ENCODE measurements around the gene DPM3. TPM values are rescaled to one million over a fixed set of nuclear protein-coding genes. Genes with fewer than 3 reads are reported as not detected.

The DPM3 gene
- total and polyA plus RNA-seq, 2 of the 13 experiments (the other 11 are each of a cell fraction or from before 2014, with no cell fraction given) = 23.2 to 53.4 TPM

DNA sequence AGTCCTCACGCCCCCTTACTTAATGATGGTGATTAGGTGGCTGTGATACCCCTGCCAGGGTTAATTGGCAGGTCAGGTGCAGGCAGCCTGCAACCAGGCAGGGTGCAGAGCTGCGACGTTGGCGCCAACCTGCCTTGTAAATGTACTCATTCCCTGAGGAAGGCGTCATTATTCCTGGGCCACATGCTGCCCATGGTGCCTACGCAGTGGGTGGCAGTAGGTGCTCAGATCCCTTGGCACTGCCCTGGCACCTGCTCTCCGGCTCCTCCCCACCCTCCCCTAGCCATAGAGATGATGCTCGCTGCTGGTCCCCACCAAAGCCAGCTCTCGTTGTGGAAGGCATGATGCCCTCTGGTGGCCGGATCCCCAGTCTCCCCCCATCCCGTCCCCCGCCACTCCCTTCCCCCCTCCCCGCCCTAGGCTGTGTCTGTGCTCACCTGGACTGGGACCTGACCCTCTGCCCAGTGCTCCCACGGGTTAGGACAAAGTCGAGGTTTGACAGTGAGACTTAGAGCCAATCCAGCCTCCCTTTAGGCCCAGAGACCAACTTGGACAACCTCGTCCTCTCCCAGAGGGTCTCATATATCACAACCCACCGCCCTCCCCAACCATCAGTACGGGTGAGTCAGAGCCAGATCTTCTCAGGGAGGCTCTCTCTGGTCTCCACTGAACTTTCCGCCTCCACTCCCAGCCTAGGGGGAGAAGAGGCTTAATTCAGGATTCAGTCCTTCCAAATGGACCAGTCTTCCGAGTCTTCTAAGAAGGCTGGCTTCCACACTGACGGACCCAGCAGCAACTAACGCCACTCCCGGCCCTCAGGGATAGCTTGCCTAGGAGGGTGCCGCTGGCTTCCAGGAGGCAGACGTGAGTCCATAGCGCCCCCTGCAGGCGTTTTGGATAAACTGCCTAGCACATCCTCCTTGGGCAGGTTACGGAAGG, 27.1 kb upstream of the DPM3 start (continued):
- TF ChIP-seq ZMYM3 (CRISPR knock-in tag; IDR thresholded peaks at IDR 0.05) = no peak; the same call in 1 of the 2 replicates
- TF ChIP-seq RORA (CRISPR knock-in tag; IDR thresholded peaks at IDR 0.05) = no peak
- TF ChIP-seq ZNF879 (CRISPR knock-in tag; IDR thresholded peaks at IDR 0.05) = no peak
- no peak for TF ChIP-seq CREM (IDR thresholded peaks at IDR 0.05)
- TF ChIP-seq CREM (CRISPR knock-in tag; IDR thresholded peaks at IDR 0.05) = no peak
- TF ChIP-seq, protein P1, sequence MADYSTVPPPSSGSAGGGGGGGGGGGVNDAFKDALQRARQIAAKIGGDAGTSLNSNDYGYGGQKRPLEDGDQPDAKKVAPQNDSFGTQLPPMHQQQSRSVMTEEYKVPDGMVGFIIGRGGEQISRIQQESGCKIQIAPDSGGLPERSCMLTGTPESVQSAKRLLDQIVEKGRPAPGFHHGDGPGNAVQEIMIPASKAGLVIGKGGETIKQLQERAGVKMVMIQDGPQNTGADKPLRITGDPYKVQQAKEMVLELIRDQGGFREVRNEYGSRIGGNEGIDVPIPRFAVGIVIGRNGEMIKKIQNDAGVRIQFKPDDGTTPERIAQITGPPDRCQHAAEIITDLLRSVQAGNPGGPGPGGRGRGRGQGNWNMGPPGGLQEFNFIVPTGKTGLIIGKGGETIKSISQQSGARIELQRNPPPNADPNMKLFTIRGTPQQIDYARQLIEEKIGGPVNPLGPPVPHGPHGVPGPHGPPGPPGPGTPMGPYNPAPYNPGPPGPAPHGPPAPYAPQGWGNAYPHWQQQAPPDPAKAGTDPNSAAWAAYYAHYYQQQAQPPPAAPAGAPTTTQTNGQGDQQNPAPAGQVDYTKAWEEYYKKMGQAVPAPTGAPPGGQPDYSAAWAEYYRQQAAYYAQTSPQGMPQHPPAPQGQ (CRISPR knock-in tag; IDR thresholded peaks at IDR 0.05; ENCODE audit: borderline replicate concordance) = no peak
- 0 out of 2 replicates have a peak, but pooled peaks have one; percentile 12 for TF ChIP-seq FOXO1 (CRISPR knock-in tag; IDR thresholded peaks at IDR 0.05)
- TF ChIP-seq FOXP1 (IDR thresholded peaks at IDR 0.05) = no peak
- no peak for TF ChIP-seq FOXP1 (CRISPR knock-in tag; IDR thresholded peaks at IDR 0.05)
- TF ChIP-seq CC2D1A (CRISPR knock-in tag; IDR thresholded peaks at IDR 0.05) = no peak
- no peak for TF ChIP-seq ZIK1 (CRISPR knock-in tag; IDR thresholded peaks at IDR 0.05; ENCODE audit: borderline replicate concordance, low read depth)
- TF ChIP-seq RCOR2 (CRISPR knock-in tag; IDR thresholded peaks at IDR 0.05) = no peak
- TF ChIP-seq ZNF709 (CRISPR knock-in tag; IDR thresholded peaks at IDR 0.05) = no peak
- TF ChIP-seq, protein P2, sequence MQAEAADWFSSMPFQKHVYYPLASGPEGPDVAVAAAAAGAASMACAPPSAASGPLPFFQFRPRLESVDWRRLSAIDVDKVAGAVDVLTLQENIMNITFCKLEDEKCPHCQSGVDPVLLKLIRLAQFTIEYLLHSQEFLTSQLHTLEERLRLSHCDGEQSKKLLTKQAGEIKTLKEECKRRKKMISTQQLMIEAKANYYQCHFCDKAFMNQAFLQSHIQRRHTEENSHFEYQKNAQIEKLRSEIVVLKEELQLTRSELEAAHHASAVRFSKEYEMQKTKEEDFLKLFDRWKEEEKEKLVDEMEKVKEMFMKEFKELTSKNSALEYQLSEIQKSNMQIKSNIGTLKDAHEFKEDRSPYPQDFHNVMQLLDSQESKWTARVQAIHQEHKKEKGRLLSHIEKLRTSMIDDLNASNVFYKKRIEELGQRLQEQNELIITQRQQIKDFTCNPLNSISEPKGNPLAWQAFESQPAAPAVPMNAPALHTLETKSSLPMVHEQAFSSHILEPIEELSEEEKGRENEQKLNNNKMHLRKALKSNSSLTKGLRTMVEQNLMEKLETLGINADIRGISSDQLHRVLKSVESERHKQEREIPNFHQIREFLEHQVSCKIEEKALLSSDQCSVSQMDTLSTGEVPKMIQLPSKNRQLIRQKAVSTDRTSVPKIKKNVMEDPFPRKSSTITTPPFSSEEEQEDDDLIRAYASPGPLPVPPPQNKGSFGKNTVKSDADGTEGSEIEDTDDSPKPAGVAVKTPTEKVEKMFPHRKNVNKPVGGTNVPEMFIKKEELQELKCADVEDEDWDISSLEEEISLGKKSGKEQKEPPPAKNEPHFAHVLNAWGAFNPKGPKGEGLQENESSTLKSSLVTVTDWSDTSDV (CRISPR knock-in tag; IDR thresholded peaks at IDR 0.05) = no peak
- TF ChIP-seq ZFP62 (CRISPR knock-in tag; IDR thresholded peaks at IDR 0.05) = no peak
- TF ChIP-seq ZNF296 (CRISPR knock-in tag; conservative IDR thresholded peaks at IDR 0.05) = no peak
- TF ChIP-seq ZNF543 (CRISPR knock-in tag; IDR thresholded peaks at IDR 0.05) = no peak
- no peak for TF ChIP-seq ATF7 (IDR thresholded peaks at IDR 0.05)
- no peak for TF ChIP-seq ATF7 (CRISPR knock-in tag; IDR thresholded peaks at IDR 0.05)
- TF ChIP-seq, protein P3, sequence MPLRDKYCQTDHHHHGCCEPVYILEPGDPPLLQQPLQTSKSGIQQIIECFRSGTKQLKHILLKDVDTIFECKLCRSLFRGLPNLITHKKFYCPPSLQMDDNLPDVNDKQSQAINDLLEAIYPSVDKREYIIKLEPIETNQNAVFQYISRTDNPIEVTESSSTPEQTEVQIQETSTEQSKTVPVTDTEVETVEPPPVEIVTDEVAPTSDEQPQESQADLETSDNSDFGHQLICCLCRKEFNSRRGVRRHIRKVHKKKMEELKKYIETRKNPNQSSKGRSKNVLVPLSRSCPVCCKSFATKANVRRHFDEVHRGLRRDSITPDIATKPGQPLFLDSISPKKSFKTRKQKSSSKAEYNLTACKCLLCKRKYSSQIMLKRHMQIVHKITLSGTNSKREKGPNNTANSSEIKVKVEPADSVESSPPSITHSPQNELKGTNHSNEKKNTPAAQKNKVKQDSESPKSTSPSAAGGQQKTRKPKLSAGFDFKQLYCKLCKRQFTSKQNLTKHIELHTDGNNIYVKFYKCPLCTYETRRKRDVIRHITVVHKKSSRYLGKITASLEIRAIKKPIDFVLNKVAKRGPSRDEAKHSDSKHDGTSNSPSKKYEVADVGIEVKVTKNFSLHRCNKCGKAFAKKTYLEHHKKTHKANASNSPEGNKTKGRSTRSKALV (CRISPR knock-in tag; IDR thresholded peaks at IDR 0.05) = no peak
- TF ChIP-seq CHD4 (IDR thresholded peaks at IDR 0.05; ENCODE audit: borderline replicate concordance, low read length) = no peak
- no peak for TF ChIP-seq NBN (conservative IDR thresholded peaks at IDR 0.05)
- no peak for TF ChIP-seq KDM5A (IDR thresholded peaks at IDR 0.05; ENCODE audit: borderline replicate concordance, low read length)
- no peak for TF ChIP-seq ZSCAN29 (CRISPR knock-in tag; conservative IDR thresholded peaks at IDR 0.05)
- no peak for TF ChIP-seq MTA1 (CRISPR knock-in tag; IDR thresholded peaks at IDR 0.05; ENCODE audit: borderline replicate concordance)
- no peak for TF ChIP-seq ZNF775 (CRISPR knock-in tag; IDR thresholded peaks at IDR 0.05; ENCODE audit: borderline replicate concordance)
- 0 out of 2 replicates have a peak, but pooled peaks have one; percentile 56 for TF ChIP-seq MIXL1 (CRISPR knock-in tag; IDR thresholded peaks at IDR 0.05)
